Measurements from ENCODE around the gene NUP93.
A peak's percentile ranks its signal among the peaks of the same experiment; 100 is the strongest.

GRCh38 chr16:56793492-56793891 lies 63.6 kb downstream of the NUP93 start:
- TF ChIP-seq, protein P1, sequence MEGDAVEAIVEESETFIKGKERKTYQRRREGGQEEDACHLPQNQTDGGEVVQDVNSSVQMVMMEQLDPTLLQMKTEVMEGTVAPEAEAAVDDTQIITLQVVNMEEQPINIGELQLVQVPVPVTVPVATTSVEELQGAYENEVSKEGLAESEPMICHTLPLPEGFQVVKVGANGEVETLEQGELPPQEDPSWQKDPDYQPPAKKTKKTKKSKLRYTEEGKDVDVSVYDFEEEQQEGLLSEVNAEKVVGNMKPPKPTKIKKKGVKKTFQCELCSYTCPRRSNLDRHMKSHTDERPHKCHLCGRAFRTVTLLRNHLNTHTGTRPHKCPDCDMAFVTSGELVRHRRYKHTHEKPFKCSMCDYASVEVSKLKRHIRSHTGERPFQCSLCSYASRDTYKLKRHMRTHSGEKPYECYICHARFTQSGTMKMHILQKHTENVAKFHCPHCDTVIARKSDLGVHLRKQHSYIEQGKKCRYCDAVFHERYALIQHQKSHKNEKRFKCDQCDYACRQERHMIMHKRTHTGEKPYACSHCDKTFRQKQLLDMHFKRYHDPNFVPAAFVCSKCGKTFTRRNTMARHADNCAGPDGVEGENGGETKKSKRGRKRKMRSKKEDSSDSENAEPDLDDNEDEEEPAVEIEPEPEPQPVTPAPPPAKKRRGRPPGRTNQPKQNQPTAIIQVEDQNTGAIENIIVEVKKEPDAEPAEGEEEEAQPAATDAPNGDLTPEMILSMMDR (IDR thresholded peaks at IDR 0.05) = peak in 2 of 6 experiments; percentile 9 to 47
- TF ChIP-seq POLR2A (IDR thresholded peaks at IDR 0.05) = no peak
